ENCODE data around the gene PPP2R5B.
A peak's percentile ranks its signal among the peaks of the same experiment; 100 is the strongest.

PPP2R5B gene

GRCh38 chr11:64910451-64911093 is 13.9 kb upstream of the PPP2R5B start:
- DNase-seq = no peak

GRCh38 chr11:64911142-64911541 is 13.3 kb upstream of the PPP2R5B start:
- no peak for DNase-seq

- DNase-seq = no peak
Observed at GRCh38 chr11:64911689-64912088, 12.8 kb upstream of the PPP2R5B start.

- no peak for DNase-seq
Observed at GRCh38 chr11:64913171-64913727, 11.2 kb upstream of the PPP2R5B start.

GRCh38 chr11:64914123-64914522 is 10.4 kb upstream of the PPP2R5B start:
- no peak for DNase-seq

- no peak for DNase-seq
Observed at GRCh38 chr11:64915376-64915887, 9.1 kb upstream of the PPP2R5B start.

- DNase-seq = peak; percentile 20
Observed at GRCh38 chr11:64916040-64916774, 8.3 kb upstream of the PPP2R5B start.

GRCh38 chr11:64916775-64917662 is 7.5 kb upstream of the PPP2R5B start, which contains the start of gene ATG2A:
TSS of gene ATG2A (minus strand) at chr11:64917209. CDS start at chr11:64917135, 74 bp downstream.
- peak; percentile 99 for DNase-seq

GRCh38 chr11:64917663-64917995 is 6.9 kb upstream of the PPP2R5B start:
- DNase-seq = no peak

- DNase-seq = no peak
Observed at GRCh38 chr11:64918017-64918416, 6.5 kb upstream of the PPP2R5B start.

GRCh38 chr11:64919627-64920026 is 4.9 kb upstream of the PPP2R5B start:
- DNase-seq = no peak

GRCh38 chr11:64920124-64920523 is 4.4 kb upstream of the PPP2R5B start:
- DNase-seq = no peak

GRCh38 chr11:64921384-64921783 is 3.1 kb upstream of the PPP2R5B start:
- DNase-seq = no peak

GRCh38 chr11:64923151-64923661 is 1.3 kb upstream of the PPP2R5B start:
- no peak for DNase-seq

- no peak for DNase-seq
Observed at GRCh38 chr11:64924910-64925284, 408 bp downstream of the PPP2R5B start.

- DNase-seq = no peak
Observed at GRCh38 chr11:64925536-64926436, 1.3 kb downstream of the PPP2R5B start.

- no peak for DNase-seq
Observed at GRCh38 chr11:64926689-64927088, 2.2 kb downstream of the PPP2R5B start.

- no peak for DNase-seq
Observed at GRCh38 chr11:64928957-64929356, 4.5 kb downstream of the PPP2R5B start.

- no peak for DNase-seq
Observed at GRCh38 chr11:64929625-64930024, 5.1 kb downstream of the PPP2R5B start.

GRCh38 chr11:64930340-64930739 is 5.9 kb downstream of the PPP2R5B start:
- DNase-seq = no peak

- no peak for DNase-seq
Observed at GRCh38 chr11:64931290-64931689, 6.8 kb downstream of the PPP2R5B start.

GRCh38 chr11:64932324-64932723 is 7.8 kb downstream of the PPP2R5B start:
- no peak for DNase-seq

Measured in activated CD4-positive, alpha-beta T cell treated with anti-CD3 and anti-CD28 coated beads, Interleukin-2, amount 50 U/mL, for 1 hour (primary cell).